ENCODE results near the gene STIM1.
"Not testable (repeated sequence)": the region's sequence is repeated elsewhere in the genome, so short reads cannot be mapped to it uniquely, and the experiment has no call there.

Gene STIM1

GRCh38 chr11:4130219-4130618 is 274.8 kb downstream of the STIM1 start:
- DNase-seq = not testable (repeated sequence)

DNA sequence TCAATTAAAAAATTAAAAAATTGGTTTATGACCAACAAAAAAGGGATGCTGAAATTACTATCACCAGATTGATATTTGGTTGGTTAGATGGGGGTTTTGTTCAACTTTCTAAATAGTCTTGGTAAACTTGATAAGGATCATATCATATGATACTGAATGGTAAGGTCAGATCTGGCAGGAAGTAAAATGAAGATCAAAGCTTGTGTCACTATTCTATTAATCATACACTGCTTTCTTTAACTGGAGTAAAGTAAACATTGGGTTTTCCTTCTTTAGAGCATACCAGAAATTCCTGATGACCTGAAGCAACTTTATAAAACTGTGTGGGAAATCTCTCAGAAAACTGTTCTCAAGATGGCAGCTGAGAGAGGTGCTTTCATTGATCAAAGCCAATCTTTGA is 279.3 kb downstream of the STIM1 start:
- DNase-seq = no peak

GRCh38 chr11:4138497-4138896 is 283.0 kb downstream of the STIM1 start:
- no peak for DNase-seq

GRCh38 chr11:4140067-4140636 is 284.7 kb downstream of the STIM1 start:
- no peak for DNase-seq

All from islet precursor cell (in vitro differentiated cells).